Cardiac fibroblast (primary cell): ENCODE results near the gene RECQL5.
"Not testable (repeated sequence)": the region's sequence is repeated elsewhere in the genome, so short reads cannot be mapped to it uniquely, and the experiment has no call there.

Source experiments
- DNase-seq, 2 donors: peaks; one replicate each; pipeline versions ENCODE4 v3.0.0 to v3.0.0-alpha.2; 2010; ENCODE audit warnings: low read depth in 2 of 2
- H3K4me3 ChIP-seq, 2 donors: replicated peaks in 1 of 2; 1 replicate in 1 of 2; 2 replicates in 1 of 2; pipeline ENCODE4 v1.5.1; 2011; ENCODE audit warnings: low read depth in 2 of 2, low read length in 2 of 2, mild to moderate bottlenecking in 2 of 2, moderate library complexity in 1 of 2
- TF ChIP-seq, protein P1 (sequence below): IDR thresholded peaks from one replicate; pipeline ENCODE4 v1.5.1; 2011; ENCODE audit warnings: low read depth, mild to moderate bottlenecking, low read length, inconsistent platforms

The RECQL5 gene

DNA sequence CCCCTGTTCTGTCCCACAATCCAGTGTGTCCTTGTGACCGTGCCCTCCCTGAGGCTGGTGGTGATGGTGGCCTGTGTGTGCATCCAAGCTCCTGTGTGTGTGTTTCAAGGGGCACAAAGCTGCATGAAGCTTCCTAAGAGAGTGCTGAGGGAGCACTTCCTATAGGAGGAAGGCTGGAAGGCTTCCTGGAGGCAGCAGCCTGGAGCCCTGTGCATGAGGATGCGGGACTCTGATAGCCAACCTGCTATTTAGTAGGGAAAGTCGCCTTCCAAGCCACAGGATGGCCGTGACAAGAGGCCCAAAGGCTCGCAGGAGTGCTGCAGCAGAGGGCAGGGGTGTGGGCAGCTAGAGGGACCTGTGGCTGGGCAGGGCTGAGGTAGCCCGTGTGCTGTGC is 71.0 kb downstream of the RECQL5 start:
- TF ChIP-seq, protein P1, sequence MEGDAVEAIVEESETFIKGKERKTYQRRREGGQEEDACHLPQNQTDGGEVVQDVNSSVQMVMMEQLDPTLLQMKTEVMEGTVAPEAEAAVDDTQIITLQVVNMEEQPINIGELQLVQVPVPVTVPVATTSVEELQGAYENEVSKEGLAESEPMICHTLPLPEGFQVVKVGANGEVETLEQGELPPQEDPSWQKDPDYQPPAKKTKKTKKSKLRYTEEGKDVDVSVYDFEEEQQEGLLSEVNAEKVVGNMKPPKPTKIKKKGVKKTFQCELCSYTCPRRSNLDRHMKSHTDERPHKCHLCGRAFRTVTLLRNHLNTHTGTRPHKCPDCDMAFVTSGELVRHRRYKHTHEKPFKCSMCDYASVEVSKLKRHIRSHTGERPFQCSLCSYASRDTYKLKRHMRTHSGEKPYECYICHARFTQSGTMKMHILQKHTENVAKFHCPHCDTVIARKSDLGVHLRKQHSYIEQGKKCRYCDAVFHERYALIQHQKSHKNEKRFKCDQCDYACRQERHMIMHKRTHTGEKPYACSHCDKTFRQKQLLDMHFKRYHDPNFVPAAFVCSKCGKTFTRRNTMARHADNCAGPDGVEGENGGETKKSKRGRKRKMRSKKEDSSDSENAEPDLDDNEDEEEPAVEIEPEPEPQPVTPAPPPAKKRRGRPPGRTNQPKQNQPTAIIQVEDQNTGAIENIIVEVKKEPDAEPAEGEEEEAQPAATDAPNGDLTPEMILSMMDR, result no peak
- DNase-seq, result no peak
- H3K4me3 ChIP-seq, result no peak overlapping the region

DNA sequence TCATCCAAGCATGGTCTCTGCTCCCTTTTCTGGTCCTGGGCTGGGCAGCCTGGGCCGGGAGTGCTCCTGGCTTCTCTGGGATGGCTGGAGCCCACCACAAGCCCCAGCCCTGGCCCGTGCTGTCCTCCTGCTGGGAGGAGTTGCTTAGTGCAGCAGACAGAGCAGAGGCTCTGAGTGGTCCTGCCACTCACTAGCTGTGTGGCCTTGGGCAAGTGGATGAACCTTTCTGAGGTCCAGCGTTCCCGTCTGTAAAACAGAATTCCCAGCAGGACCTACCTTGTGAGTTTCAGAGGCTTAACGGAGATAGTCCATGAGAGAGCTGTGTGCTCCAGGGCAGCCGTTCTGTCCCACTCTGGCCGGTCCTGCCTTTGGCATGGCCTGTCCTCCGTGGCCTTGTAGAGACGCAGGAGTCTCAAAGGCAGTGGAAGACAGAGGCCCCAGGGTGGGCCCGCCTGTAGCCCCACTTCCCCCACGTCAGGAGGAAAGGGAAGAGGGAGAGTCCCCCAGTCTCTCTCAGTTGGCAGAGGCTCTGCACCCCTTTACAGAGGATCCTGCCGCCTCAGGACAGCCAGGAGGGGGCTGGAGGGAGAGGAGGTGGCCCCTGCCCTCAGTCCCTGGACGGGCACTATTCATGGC is 71.6 kb downstream of the RECQL5 start:
- DNase-seq, result no peak
- no peak overlapping the region for H3K4me3 ChIP-seq
- TF ChIP-seq, protein P1, result no peak

GRCh38 chr17:75594499-75595283 is 72.3 kb downstream of the RECQL5 start:
- TF ChIP-seq, protein P1, result no peak
- H3K4me3 ChIP-seq, result no peak overlapping the region
- DNase-seq, result no peak

GRCh38 chr17:75593430-75593829 is 73.5 kb downstream of the RECQL5 start:
- not testable (repeated sequence) for H3K4me3 ChIP-seq, DNase-seq

GRCh38 chr17:75592348-75593020 is 74.5 kb downstream of the RECQL5 start:
- H3K4me3 ChIP-seq, result no peak overlapping the region
- TF ChIP-seq, protein P1, result no peak
- no peak for DNase-seq

DNA sequence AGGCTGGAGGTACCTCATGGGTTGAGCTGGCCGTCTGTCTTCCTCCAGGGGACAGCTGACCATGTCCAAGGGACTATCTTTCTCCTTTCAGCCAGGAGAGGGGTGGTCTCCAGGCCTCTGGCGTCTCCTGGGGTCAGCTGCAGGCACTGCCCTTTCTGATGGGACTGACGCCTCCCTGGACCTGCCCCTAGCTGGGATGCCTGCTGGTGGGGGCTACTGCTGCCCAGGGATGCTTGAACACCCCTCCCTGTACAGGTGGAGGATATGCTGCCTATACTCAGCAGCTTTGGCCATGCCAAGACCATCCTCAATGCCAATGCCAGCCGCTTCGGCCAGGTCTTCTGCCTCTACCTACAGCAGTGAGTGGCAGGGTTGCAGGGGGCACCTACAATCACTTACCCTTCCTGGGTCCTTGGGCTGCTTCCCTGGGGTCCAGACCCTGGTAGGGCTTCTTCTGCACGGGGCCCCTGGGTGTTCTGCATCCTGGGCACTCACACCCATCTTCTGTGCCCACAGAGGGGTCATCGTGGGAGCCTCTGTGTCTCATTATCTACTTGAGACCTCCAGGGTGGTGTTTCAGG is 75.1 kb downstream of the RECQL5 start:
- H3K4me3 ChIP-seq, result no peak overlapping the region
- DNase-seq, result no peak
- TF ChIP-seq, protein P1, result no peak
